GM12878 (cell line): ENCODE data around the gene LCOR. TPM values are rescaled to one million over a fixed set of nuclear protein-coding genes. Genes with fewer than 3 reads are reported as not detected.

ENCODE experiments used
- ATAC-seq: fragments of 200-7000 bp; cut with Tn5 transposase; 3 replicates; pipeline ENCODE4 v1.9.1; 2020; ENCODE audit warnings: mild to moderate bottlenecking, moderate library complexity
- BruUV-seq: library from RNA; stranded (reverse); fragments of 400-500 nt; replicated peaks from 2 replicates; lab custom pipeline; 2021; lab: Mats Ljungman, UMichigan
- CTCF ChIA-PET: fragments of 300-600 bp; sonication (Branson Sonifier 250); formaldehyde crosslinking; extraction: SDS; loops from one replicate; lab custom pipeline; 2021; ENCODE audit warnings: inconsistent platforms; lab: Yijun Ruan, JAX
- POLR2A ChIA-PET: fragments of 350-600 bp; formaldehyde crosslinking; extraction: SDS; loops from one replicate; lab custom pipeline; 2021; ENCODE audit warnings: inconsistent platforms; lab: Charles Lee
- RAD21 ChIA-PET: fragments of 300-600 bp; sonication (Branson Sonifier 250); formaldehyde crosslinking; loops from one replicate; lab custom pipeline; 2023; ENCODE audit warnings: antibody characterized with exemption; ENCODE audit not compliant: unreplicated experiment; lab: Charles Lee
- SMC1A ChIA-PET: fragments of 300-600 bp; sonication (Branson Sonifier 250); formaldehyde crosslinking; loops from one replicate; lab custom pipeline; 2023; ENCODE audit not compliant: unreplicated experiment, uncharacterized antibody; lab: Charles Lee
- DNase-seq: peaks from one replicate; pipeline ENCODE4 v3.0.0-alpha.2; 2011; ENCODE audit warnings: low read depth, low spot score
- FAIRE-seq: peaks from 3 replicates; lab custom pipeline; 2011; peaks lifted over from hg19 to GRCh38; lab: Jason Lieb, UNC
- H2AFZ ChIP-seq: 2 replicates; pipeline ENCODE4 v1.6.0; 2011; ENCODE audit warnings: low read depth, low read length, control low read depth; ENCODE audit not compliant: control insufficient read depth
- H3K27ac ChIP-seq: 2 replicates; pipeline ENCODE4 v1.5.1; 2011; ENCODE audit warnings: control low read depth; ENCODE audit not compliant: control insufficient read depth, insufficient read depth
- H3K27me3 ChIP-seq, 2 experiments: replicated peaks in 1 of 2; 2 replicates each; pipeline versions ENCODE4 v1.6.0 to v1.6.1; 2011; ENCODE audit warnings: low read length in 1 of 2; ENCODE audit not compliant: control insufficient read depth in 2 of 2, insufficient read depth in 2 of 2
- H3K36me3 ChIP-seq, 2 experiments: 2 replicates each; pipeline ENCODE4 v1.5.1; 2011; ENCODE audit warnings: low read length in 1 of 2; ENCODE audit not compliant: control insufficient read depth in 2 of 2, insufficient read depth in 2 of 2
- H3K4me1 ChIP-seq: 2 replicates; pipeline ENCODE4 v1.6.1; 2011; ENCODE audit warnings: mild to moderate bottlenecking, low read length, moderate library complexity, mixed read lengths; ENCODE audit not compliant: control insufficient read depth, insufficient read depth
- H3K4me2 ChIP-seq: 2 replicates; pipeline ENCODE4 v1.6.0; 2011; ENCODE audit warnings: control low read depth; ENCODE audit not compliant: control insufficient read depth, insufficient read depth
- H3K4me3 ChIP-seq: fragments of 200-600 bp; sonication (generic); 2 replicates; pipeline ENCODE4 v1.5.1; 2016
- H3K79me2 ChIP-seq: 2 replicates; pipeline ENCODE4 v1.6.0; 2011; ENCODE audit warnings: low read length; ENCODE audit not compliant: control insufficient read depth, insufficient read depth
- H3K9ac ChIP-seq: 2 replicates; pipeline ENCODE4 v1.8.0; 2011; ENCODE audit warnings: low read length, control low read depth, mixed read lengths; ENCODE audit not compliant: control insufficient read depth, insufficient read depth
- H3K9me3 ChIP-seq: replicated peaks from 3 replicates; pipeline ENCODE4 v1.5.1; 2011; ENCODE audit warnings: mild to moderate bottlenecking, low read length; ENCODE audit not compliant: control insufficient read depth, insufficient read depth
- H4K20me1 ChIP-seq: 2 replicates; pipeline ENCODE4 v1.6.0; 2011; ENCODE audit not compliant: control insufficient read depth, insufficient read depth
- BMI1 ChIP-seq: fragments of 450-650 bp; IDR thresholded peaks from 2 replicates; pipeline ENCODE4 v1.6.1; 2016; ENCODE audit warnings: mild to moderate bottlenecking, moderate library complexity, borderline replicate concordance
- BRCA1 ChIP-seq: IDR thresholded peaks from 2 replicates; pipeline ENCODE4 v1.6.1; 2011; ENCODE audit warnings: low read depth, low read length, improper control_type of control experiment
- CHD1 ChIP-seq: IDR thresholded peaks from 2 replicates; pipeline ENCODE4 v1.6.1; 2012; ENCODE audit warnings: low read depth, low read length, improper control_type of control experiment
- DPF2 ChIP-seq: fragments of 450-650 bp; IDR thresholded peaks from 2 replicates; pipeline ENCODE4 v1.6.1; 2017; ENCODE audit warnings: mild to moderate bottlenecking
- HCFC1 ChIP-seq: fragments of 150-350 bp; IDR thresholded peaks from 2 replicates; pipeline ENCODE4 v1.6.1; 2014; ENCODE audit warnings: low read length
- NFXL1 ChIP-seq: fragments of 450-650 bp; IDR thresholded peaks from 2 replicates; pipeline ENCODE4 v1.6.1; 2017; ENCODE audit warnings: antibody characterized with exemption, mild to moderate bottlenecking, borderline replicate concordance
- PAX8 ChIP-seq: fragments of 450-650 bp; IDR thresholded peaks from 2 replicates; pipeline ENCODE4 v1.6.1; 2017; ENCODE audit warnings: mild to moderate bottlenecking, moderate library complexity
- RAD21 ChIP-seq: IDR thresholded peaks from 2 replicates; pipeline ENCODE4 v1.6.1; 2011; ENCODE audit warnings: mild to moderate bottlenecking, low read depth, low read length, moderate library complexity; ENCODE audit not compliant: insufficient read depth
- RBBP5 ChIP-seq: fragments of 200-600 bp; sonication (generic); conservative IDR thresholded peaks from 2 replicates; pipeline ENCODE4 v1.6.1; 2016
- SMARCA5 ChIP-seq: fragments of 450-650 bp; IDR thresholded peaks from 2 replicates; pipeline ENCODE4 v1.6.1; 2017; ENCODE audit warnings: mild to moderate bottlenecking
- WGBS: methylation state at CpG from one replicate; pipeline ENCODE4 v1.1.6; 2016; ENCODE audit warnings: low lambda C conversion rate; ENCODE audit not compliant: insufficient replicate concordance, insufficient coverage; ENCODE audit errors: missing lambda C conversion rate; 5-methylcytosine and 5-hydroxymethylcytosine counted together
- in situ Hi-C: fragments of 300-500 bp; cut with MboI; formaldehyde crosslinking; loops from 9 replicates; pipeline ENCODE4 v1.14.3; 2018; ENCODE audit warnings: mixed read lengths
- intact Hi-C: fragments of 100-400 bp; cut with micrococcal nuclease; formaldehyde crosslinking; loops from one replicate; pipeline ENCODE4 v1.14.2; 2022; ENCODE audit not compliant: unreplicated experiment
- polyA plus RNA-seq, 11 experiments: library from polyadenylated mRNA; depleted of rRNA in 4 of 11; unstranded in 6 of 11; stranded (reverse) in 5 of 11; fragments of >200 nt; fragmentation: Nextera tagmentation in 4 of 11; fragmentation: Illumina TruSeq in 1 of 11; extraction: Ambion mirVana in 4 of 11; extraction: Trizol in 1 of 11; gene quantifications; 1 replicate in 1 of 11; 2 replicates in 10 of 11; pipeline versions ENCODE4 v1.2.1 to v1.2.3, GENCODE V29; 2011 to 2016; ENCODE audit warnings: inconsistent platforms in 2 of 11, missing spikeins in 2 of 11, low read depth in 1 of 11
- total RNA-seq, 4 experiments: library from RNA; depleted of rRNA in 3 of 4; stranded (reverse); fragments of >200 nt in 3 of 4; fragmentation: Illumina TruSeq in 1 of 4; extraction: Trizol in 1 of 4; gene quantifications; 2 replicates each; pipeline versions ENCODE4 v1.2.1 to v1.2.3, GENCODE V29; 2013 to 2021

The LCOR gene
- total and polyA plus RNA-seq, 10 of the 15 experiments (the other 5 are each of a cell fraction or from before 2014, with no cell fraction given), result 1.6 to 22.0 (median 13.2) TPM

GRCh38 chr10:97010695-97011206, 178.7 kb downstream of the LCOR start:
- H4K20me1 ChIP-seq, result no peaks in the 10 kb centered on the region
- H3K9me3 ChIP-seq, result peaks cover 2% of the 10 kb centered on the region; the same call in 2 of the 3 replicates
- no peaks in the 10 kb centered on the region; the same call in 1 of the 2 replicates for H3K4me1 ChIP-seq
- no peak overlapping the region for H3K4me2 ChIP-seq
- BruUV-seq, result no TSS peak
- no peak overlapping the region for H3K9ac ChIP-seq
- TF ChIP-seq BMI1 (no peak), RAD21 (no peak), SMARCA5 (no peak), PAX8 (no peak), NFXL1 (no peak)
- TF ChIP-seq, all 136 proteins: peak for 0
- H3K79me2 ChIP-seq, result no peaks in the 10 kb centered on the region
- in situ Hi-C loops (no loop called here), intact Hi-C loops (no loop called here)
- H3K36me3 ChIP-seq, result no peaks in the 10 kb centered on the region
- ChIA-PET SMC1A (no interaction called here), POLR2A (interaction anchor here (1.1 kb wide), 1 partner anchor 299 kb away, joined by 4 read pairs; no protein-coding TSS in a partner anchor), CTCF (interaction anchor here (4.7 kb wide), 1 partner anchor 14 kb away, joined by 27 read pairs; no protein-coding TSS in a partner anchor), RAD21 (interaction anchor here (1.7 kb wide), 1 partner anchor 14 kb away, joined by 5 read pairs; no protein-coding TSS in a partner anchor)
- no peak for FAIRE-seq
- H3K27ac ChIP-seq, result no peak overlapping the region
- no peaks in the 10 kb centered on the region for H3K27me3 ChIP-seq
- ATAC-seq, result no peak
- no peak for DNase-seq
- WGBS, result 55% methylated on average over 4 of the region's 4 CpGs
- H2AFZ ChIP-seq, result no peak overlapping the region
- H3K4me3 ChIP-seq, result no peak overlapping the region

- POLR2A ChIA-PET, result interaction anchor here (0.6 to 1.1 kb wide), 2 partner anchors 43 to 300 kb away, joined by 4 read pairs; no protein-coding TSS in a partner anchor
- Histone ChIP-seq H3K4me3 (no peak overlapping the region), H3K9ac (no peak overlapping the region), H3K27me3 (no peaks in the 10 kb centered on the region), H3K27ac (no peak overlapping the region), H3K36me3 (no peaks in the 10 kb centered on the region), H4K20me1 (no peaks in the 10 kb centered on the region), H3K4me1 (peaks cover 2% of the 10 kb centered on the region), H3K79me2 (no peaks in the 10 kb centered on the region), H3K4me2 (no peak overlapping the region), H3K9me3 (peaks cover 2% of the 10 kb centered on the region; the same call in 2 of the 3 replicates), H2AFZ (no peak overlapping the region)
- RAD21 ChIA-PET, result interaction anchor here (1.7 kb wide), 1 partner anchor 14 kb away, joined by 5 read pairs; no protein-coding TSS in a partner anchor
- no peak for DNase-seq
- ATAC-seq, result no peak
- CTCF ChIA-PET, result interaction anchor here (1.4 to 4.7 kb wide), 2 partner anchors 10 to 13 kb away, joined by 3 to 27 read pairs; no protein-coding TSS in a partner anchor
- no peak for FAIRE-seq
- SMC1A ChIA-PET, result interaction anchor here (3.1 kb wide), 1 partner anchor 13 kb away, joined by 20 read pairs; no protein-coding TSS in a partner anchor
- BruUV-seq, result no TSS peak
- in situ Hi-C loops, result no loop called here
- TF ChIP-seq RBBP5 (no peak), DPF2 (no peak), HCFC1 (no peak), CHD1 (no peak), BRCA1 (no peak)
- intact Hi-C loops, result no loop called here
Observed at GRCh38 chr10:97011397-97011796, 179.3 kb downstream of the LCOR start.
